GM21360 (cell line): ENCODE data around the gene HOXA11.

Experiments used
- ATAC-seq: cut with Tn5 transposase; IDR thresholded peaks from one replicate; pipeline ENCODE4 v1.9.1; 2021; ENCODE audit warnings: mild to moderate bottlenecking, moderate library complexity; ENCODE audit not compliant: unreplicated experiment

HOXA11 gene

GRCh38 chr7:27207348-27207985 is 22.4 kb upstream of the HOXA11 start:
- no peak for ATAC-seq

- no peak for ATAC-seq
These were observed 20.6 kb upstream of the HOXA11 start for GRCh38 chr7:27205325-27206280.

GRCh38 chr7:27204851-27205322 is 19.9 kb upstream of the HOXA11 start:
- no peak for ATAC-seq

- ATAC-seq = no peak
These were observed 19.0 kb upstream of the HOXA11 start for GRCh38 chr7:27203964-27204594.

GRCh38 chr7:27203365-27203953 is 18.4 kb upstream of the HOXA11 start:
- ATAC-seq = no peak

- ATAC-seq = no peak
These were observed 17.8 kb upstream of the HOXA11 start for GRCh38 chr7:27202862-27203134.

- ATAC-seq = no peak
These were observed 17.2 kb upstream of the HOXA11 start for GRCh38 chr7:27202018-27202861.

- ATAC-seq = no peak
These were observed 16.6 kb upstream of the HOXA11 start for GRCh38 chr7:27201580-27202017.

GRCh38 chr7:27200761-27201579 is 15.9 kb upstream of the HOXA11 start:
- ATAC-seq = no peak

- peak; percentile 65 for ATAC-seq
These were observed 15.1 kb upstream of the HOXA11 start, which contains the start of gene HOXA13 for GRCh38 chr7:27199849-27200760. HOXA13 (minus strand) TSS chr7:27200091; CDS start chr7:27200077, 14 bp downstream.

GRCh38 chr7:27198871-27199801 is 14.1 kb upstream of the HOXA11 start:
- ATAC-seq = peak; percentile 20

GRCh38 chr7:27198138-27198841 is 13.3 kb upstream of the HOXA11 start:
- ATAC-seq = no peak

- no peak for ATAC-seq
These were observed 12.4 kb upstream of the HOXA11 start for GRCh38 chr7:27197137-27198042.

- ATAC-seq = no peak
These were observed 11.3 kb upstream of the HOXA11 start for GRCh38 chr7:27196287-27196767.

- ATAC-seq = no peak
These were observed 9.8 kb upstream of the HOXA11 start for GRCh38 chr7:27194686-27195379.
